ENCODE results near the gene SLC35G4. TPM values are rescaled to one million over a fixed set of nuclear protein-coding genes. Genes with fewer than 3 reads are reported as not detected.
"Not testable (repeated sequence)": the region's sequence is repeated elsewhere in the genome, so short reads cannot be mapped to it uniquely, and the experiment has no call there.

SLC35G4 gene
- total and polyA plus RNA-seq, 8 donors = not detected

- H3K9me3 ChIP-seq = peaks cover 7 to 13% (median 12%) of the 10 kb centered on the region in 4 donors
- 82 to 96% (median 91%) methylated on average over 4 to 6 of the region's 6 CpGs for WGBS, 5 donors
- H3K4me1 ChIP-seq; H3K36me3 ChIP-seq; H3K4me3 ChIP-seq; DNase-seq; H3K27me3 ChIP-seq; H3K27ac ChIP-seq; intact Hi-C loops (cut with DNase I; ENCODE audit: low total_unique reads): not testable (repeated sequence)
Measured at GRCh38 chr18:11614981-11615380, 5.6 kb downstream of the SLC35G4 start.

GRCh38 chr18:11647310-11647709 lies 37.9 kb downstream of the SLC35G4 start:
- H3K27ac ChIP-seq; H3K36me3 ChIP-seq; H3K27me3 ChIP-seq; DNase-seq; H3K4me3 ChIP-seq; intact Hi-C loops (cut with DNase I; ENCODE audit: low total_unique reads); H3K4me1 ChIP-seq: not testable (repeated sequence)
- peaks cover 0 to 21% (median 12%) of the 10 kb centered on the region in 4 donors for H3K9me3 ChIP-seq
- 88 to 98% (median 93%) methylated on average over 9 to 23 of the region's 23 CpGs for WGBS, 5 donors

- H3K4me3 ChIP-seq; H3K27ac ChIP-seq; intact Hi-C loops (cut with DNase I; ENCODE audit: low total_unique reads); H3K4me1 ChIP-seq; H3K27me3 ChIP-seq; H3K36me3 ChIP-seq; DNase-seq: not testable (repeated sequence)
- peaks cover 0 to 21% (median 12%) of the 10 kb centered on the region in 4 donors for H3K9me3 ChIP-seq
- WGBS, 5 donors = 89 to 98% (median 97%) methylated on average over 17 to 26 of the region's 26 CpGs
Measured at GRCh38 chr18:11647804-11648203, 38.4 kb downstream of the SLC35G4 start.

GRCh38 chr18:11649839-11650238 lies 40.4 kb downstream of the SLC35G4 start:
- Histone ChIP-seq H3K27ac (no peak overlapping the region), H3K4me1 (no peaks in the 10 kb centered on the region), H3K4me3 (no peak overlapping the region), H3K27me3 (peaks cover 0 to 17% (median 6%) of the 10 kb centered on the region in 3 donors), H3K36me3 (no peaks in the 10 kb centered on the region), H3K9me3 (peaks cover 0 to 21% (median 12%) of the 10 kb centered on the region in 4 donors)
- intact Hi-C loops (cut with DNase I; ENCODE audit: low total_unique reads) = no loop called here
- no peak for DNase-seq
- WGBS, 5 donors = 57 to 76% (median 63%) methylated on average over 4 of the region's 4 CpGs
- TF ChIP-seq POLR2AphosphoS5 (IDR thresholded peaks at IDR 0.05) = no peak
- no peak for TF ChIP-seq EP300 (IDR thresholded peaks at IDR 0.05)
- no peak for TF ChIP-seq POLR2A (IDR thresholded peaks at IDR 0.05)
- TF ChIP-seq, protein P1, sequence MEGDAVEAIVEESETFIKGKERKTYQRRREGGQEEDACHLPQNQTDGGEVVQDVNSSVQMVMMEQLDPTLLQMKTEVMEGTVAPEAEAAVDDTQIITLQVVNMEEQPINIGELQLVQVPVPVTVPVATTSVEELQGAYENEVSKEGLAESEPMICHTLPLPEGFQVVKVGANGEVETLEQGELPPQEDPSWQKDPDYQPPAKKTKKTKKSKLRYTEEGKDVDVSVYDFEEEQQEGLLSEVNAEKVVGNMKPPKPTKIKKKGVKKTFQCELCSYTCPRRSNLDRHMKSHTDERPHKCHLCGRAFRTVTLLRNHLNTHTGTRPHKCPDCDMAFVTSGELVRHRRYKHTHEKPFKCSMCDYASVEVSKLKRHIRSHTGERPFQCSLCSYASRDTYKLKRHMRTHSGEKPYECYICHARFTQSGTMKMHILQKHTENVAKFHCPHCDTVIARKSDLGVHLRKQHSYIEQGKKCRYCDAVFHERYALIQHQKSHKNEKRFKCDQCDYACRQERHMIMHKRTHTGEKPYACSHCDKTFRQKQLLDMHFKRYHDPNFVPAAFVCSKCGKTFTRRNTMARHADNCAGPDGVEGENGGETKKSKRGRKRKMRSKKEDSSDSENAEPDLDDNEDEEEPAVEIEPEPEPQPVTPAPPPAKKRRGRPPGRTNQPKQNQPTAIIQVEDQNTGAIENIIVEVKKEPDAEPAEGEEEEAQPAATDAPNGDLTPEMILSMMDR (IDR thresholded peaks at IDR 0.05) = no peak

DNA sequence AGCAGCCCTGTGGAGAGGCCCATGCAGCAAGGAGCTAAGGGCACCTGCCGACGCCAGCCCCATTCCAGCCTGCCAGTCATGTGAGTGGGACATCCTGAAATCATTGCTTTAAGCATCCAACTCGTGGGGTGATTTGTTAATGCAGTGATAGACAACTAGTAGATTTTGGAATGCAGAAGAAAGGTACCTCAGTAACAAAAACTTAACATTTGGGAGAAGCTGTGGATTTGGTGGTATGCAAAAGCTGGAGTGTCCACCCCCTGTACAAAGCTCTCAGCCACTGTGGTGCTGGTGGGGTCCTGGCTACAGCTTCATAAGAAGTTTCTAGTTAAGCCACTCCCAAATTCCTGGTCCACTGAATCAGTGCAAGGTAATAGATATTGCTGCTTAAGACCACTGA lies 42.5 kb downstream of the SLC35G4 start:
- H3K9me3 ChIP-seq = peaks cover 0 to 21% (median 12%) of the 10 kb centered on the region in 4 donors
- H3K36me3 ChIP-seq = no peaks in the 10 kb centered on the region
- no peak overlapping the region for H3K4me3 ChIP-seq
- no peak overlapping the region for H3K27ac ChIP-seq
- H3K4me1 ChIP-seq = peaks cover 0 to 9% (median 4%) of the 10 kb centered on the region in 4 donors
- DNase-seq = no peak
- H3K27me3 ChIP-seq = peaks cover 0 to 22% (median 6%) of the 10 kb centered on the region in 3 donors
- WGBS, 5 donors = 73 to 89% (median 79%) methylated on average over 3 of the region's 3 CpGs
- intact Hi-C loops (cut with DNase I; ENCODE audit: low total_unique reads) = no loop called here
- TF ChIP-seq, protein P1 (IDR thresholded peaks at IDR 0.05) = no peak
- TF ChIP-seq POLR2AphosphoS5 (IDR thresholded peaks at IDR 0.05) = no peak
- TF ChIP-seq POLR2A (IDR thresholded peaks at IDR 0.05) = no peak
- TF ChIP-seq EP300 (IDR thresholded peaks at IDR 0.05) = no peak

- Histone ChIP-seq H3K4me3 (no peak overlapping the region), H3K9me3 (peaks cover 0 to 12% (median 5%) of the 10 kb centered on the region in 4 donors), H3K4me1 (peaks cover 0 to 9% (median 4%) of the 10 kb centered on the region in 4 donors), H3K27me3 (peaks cover 0 to 35% (median 11%) of the 10 kb centered on the region in 3 donors), H3K27ac (no peak overlapping the region), H3K36me3 (no peaks in the 10 kb centered on the region)
- 76 to 84% (median 82%) methylated on average over 10 of the region's 10 CpGs for WGBS, 5 donors
- intact Hi-C loops (cut with DNase I; ENCODE audit: low total_unique reads) = no loop called here
- no peak for DNase-seq
- TF ChIP-seq, protein P1 (IDR thresholded peaks at IDR 0.05) = no peak
- TF ChIP-seq EP300 (IDR thresholded peaks at IDR 0.05) (no peak), POLR2A (IDR thresholded peaks at IDR 0.05) (no peak), POLR2AphosphoS5 (IDR thresholded peaks at IDR 0.05) (no peak)
Measured at GRCh38 chr18:11653521-11653920, 44.1 kb downstream of the SLC35G4 start.
